ENCODE results near the gene PLSCR3.
"Not testable (repeated sequence)": the region's sequence is repeated elsewhere in the genome, so short reads cannot be mapped to it uniquely, and the experiment has no call there.

The PLSCR3 gene

GRCh38 chr17:7384489-7385081 lies 9.7 kb downstream of the PLSCR3 start:
- Histone ChIP-seq H3K36me3 (ENCODE audit: control insufficient read depth, insufficient read depth, low read length, severe bottlenecking) (peaks cover 17% of the 10 kb centered on the region), H3K9me3 (ENCODE audit: control insufficient read depth, low read length) (peaks cover 3% of the 10 kb centered on the region), H3K4me1 (ENCODE audit: control insufficient read depth, insufficient read depth, low read length) (peaks cover 15% of the 10 kb centered on the region), H3K9ac (ENCODE audit: low read length) (no peak overlapping the region), H3K4me3 (ENCODE audit: low read length) (peak overlapping the region; percentile 44), H3K27me3 (replicated peaks; ENCODE audit: control insufficient read depth, insufficient read depth, low read length) (peaks cover 30% of the 10 kb centered on the region)
- DNase-seq (ENCODE audit: low read depth): no peak

GRCh38 chr17:7383742-7384488 lies 10.4 kb downstream of the PLSCR3 start:
- peak; percentile 66 for DNase-seq (ENCODE audit: low read depth)
- H3K27me3 ChIP-seq (replicated peaks; ENCODE audit: control insufficient read depth, insufficient read depth, low read length): peaks cover 32% of the 10 kb centered on the region
- peaks cover 10% of the 10 kb centered on the region for H3K36me3 ChIP-seq (ENCODE audit: control insufficient read depth, insufficient read depth, low read length, severe bottlenecking)
- peaks cover 15% of the 10 kb centered on the region for H3K4me1 ChIP-seq (ENCODE audit: control insufficient read depth, insufficient read depth, low read length)
- peak overlapping the region; percentile 44 for H3K4me3 ChIP-seq (ENCODE audit: low read length)
- H3K9ac ChIP-seq (ENCODE audit: low read length): peak overlapping the region; percentile 54
- H3K9me3 ChIP-seq (ENCODE audit: control insufficient read depth, low read length): peaks cover 9% of the 10 kb centered on the region

- Histone ChIP-seq H3K4me1 (ENCODE audit: control insufficient read depth, insufficient read depth, low read length) (peaks cover 15% of the 10 kb centered on the region), H3K27me3 (replicated peaks; ENCODE audit: control insufficient read depth, insufficient read depth, low read length) (peaks cover 32% of the 10 kb centered on the region), H3K9me3 (ENCODE audit: control insufficient read depth, low read length) (peaks cover 9% of the 10 kb centered on the region), H3K36me3 (ENCODE audit: control insufficient read depth, insufficient read depth, low read length, severe bottlenecking) (peaks cover 5% of the 10 kb centered on the region), H3K4me3 (ENCODE audit: low read length) (peak overlapping the region; percentile 44), H3K9ac (ENCODE audit: low read length) (peak overlapping the region; percentile 54)
- DNase-seq (ENCODE audit: low read depth): no peak
These were observed 11.0 kb downstream of the PLSCR3 start for GRCh38 chr17:7383371-7383741.

DNA sequence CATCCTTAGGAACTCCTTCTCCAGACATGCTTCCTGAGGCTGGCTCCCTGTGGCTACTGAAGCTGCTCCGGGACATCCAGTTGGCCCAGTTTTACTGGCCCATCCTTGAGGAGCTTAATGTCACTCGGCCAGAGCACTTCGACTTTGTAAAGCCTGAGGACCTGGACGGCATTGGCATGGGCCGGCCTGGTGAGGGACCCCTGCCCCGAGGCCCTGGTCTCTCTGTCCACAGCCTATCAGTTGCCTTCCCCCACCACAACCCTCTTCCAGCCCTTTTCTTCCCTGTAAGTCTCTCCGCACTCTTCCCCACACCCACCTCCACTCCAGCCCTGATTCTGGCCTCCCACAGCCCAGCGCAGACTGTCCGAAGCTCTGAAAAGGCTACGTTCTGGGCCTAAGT lies 11.4 kb downstream of the PLSCR3 start:
- peaks cover 32% of the 10 kb centered on the region for H3K27me3 ChIP-seq (replicated peaks; ENCODE audit: control insufficient read depth, insufficient read depth, low read length)
- no peak for DNase-seq (ENCODE audit: low read depth)
- H3K9ac ChIP-seq (ENCODE audit: low read length): no peak overlapping the region
- H3K4me3 ChIP-seq (ENCODE audit: low read length): no peak overlapping the region
- peaks cover 15% of the 10 kb centered on the region for H3K4me1 ChIP-seq (ENCODE audit: control insufficient read depth, insufficient read depth, low read length)
- peaks cover 1% of the 10 kb centered on the region for H3K36me3 ChIP-seq (ENCODE audit: control insufficient read depth, insufficient read depth, low read length, severe bottlenecking)
- peaks cover 9% of the 10 kb centered on the region for H3K9me3 ChIP-seq (ENCODE audit: control insufficient read depth, low read length)

DNA sequence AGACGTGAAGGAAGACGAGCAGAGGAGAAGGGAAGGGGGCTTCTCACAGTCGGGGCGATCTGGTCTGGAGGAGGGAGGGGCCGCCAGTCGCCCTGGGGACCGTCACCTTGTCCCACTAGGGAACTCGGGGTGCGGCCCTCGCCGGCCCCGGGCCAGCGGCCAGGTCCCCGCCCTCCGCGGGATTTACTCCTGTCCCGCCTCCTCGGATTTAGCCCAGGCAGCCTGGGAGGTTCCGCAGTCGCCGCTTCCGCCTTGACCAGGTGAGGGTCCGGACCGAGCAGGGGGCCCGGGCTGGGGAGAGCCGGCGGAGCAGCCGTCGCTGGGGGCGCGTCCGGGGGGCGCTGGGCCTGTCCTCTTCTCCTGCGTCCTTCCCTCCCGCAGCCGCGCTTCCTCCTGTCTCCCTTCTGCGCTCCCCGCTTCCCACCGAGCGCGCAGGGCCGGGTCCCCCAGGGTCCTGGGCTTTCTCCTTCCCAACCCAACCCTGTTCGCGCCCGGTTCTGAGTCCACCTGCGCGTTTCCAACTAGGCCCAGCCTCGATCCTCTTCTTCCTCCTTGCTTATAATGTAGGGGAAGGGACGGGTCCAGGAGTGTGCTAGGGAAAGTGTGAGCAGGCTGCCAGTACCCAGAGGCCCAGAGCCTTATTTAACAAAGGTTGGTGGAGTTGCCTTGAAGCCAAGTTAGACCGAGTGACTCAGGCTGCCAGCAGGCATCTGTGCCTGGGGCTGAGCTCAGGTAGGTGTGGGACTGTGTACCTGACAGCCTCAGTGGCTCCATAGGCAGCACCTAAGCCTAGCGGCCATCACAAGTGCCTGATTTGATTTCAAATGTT lies 13.3 kb downstream of the PLSCR3 start, which contains the start of gene TNK1:
TSS of gene TNK1 (plus strand) at position 235 of the 829 bp plus-strand sequence. CDS start 1,838 bp downstream, outside the sequence.
- peaks cover 32% of the 10 kb centered on the region for H3K27me3 ChIP-seq (replicated peaks; ENCODE audit: control insufficient read depth, insufficient read depth, low read length)
- H3K4me1 ChIP-seq (ENCODE audit: control insufficient read depth, insufficient read depth, low read length): peaks cover 15% of the 10 kb centered on the region
- peaks cover 9% of the 10 kb centered on the region for H3K9me3 ChIP-seq (ENCODE audit: control insufficient read depth, low read length)
- peak; percentile 19 for DNase-seq (ENCODE audit: low read depth)
- no peak within 1 kb of the TSS for H3K9ac ChIP-seq (ENCODE audit: low read length)
- H3K36me3 ChIP-seq (ENCODE audit: control insufficient read depth, insufficient read depth, low read length, severe bottlenecking): no peaks in the 10 kb centered on the region
- peak within 1 kb of the TSS; percentile 49 for H3K4me3 ChIP-seq (ENCODE audit: low read length)

- Histone ChIP-seq H3K36me3 (ENCODE audit: control insufficient read depth, insufficient read depth, low read length, severe bottlenecking) (no peaks in the 10 kb centered on the region), H3K9ac (ENCODE audit: low read length) (no peak overlapping the region), H3K4me1 (ENCODE audit: control insufficient read depth, insufficient read depth, low read length) (peaks cover 15% of the 10 kb centered on the region), H3K4me3 (ENCODE audit: low read length) (peak overlapping the region; percentile 49), H3K9me3 (ENCODE audit: control insufficient read depth, low read length) (peaks cover 9% of the 10 kb centered on the region), H3K27me3 (replicated peaks; ENCODE audit: control insufficient read depth, insufficient read depth, low read length) (peaks cover 32% of the 10 kb centered on the region)
- DNase-seq (ENCODE audit: low read depth): peak; percentile 70
These were observed 14.0 kb downstream of the PLSCR3 start for GRCh38 chr17:7380321-7380720.

DNA sequence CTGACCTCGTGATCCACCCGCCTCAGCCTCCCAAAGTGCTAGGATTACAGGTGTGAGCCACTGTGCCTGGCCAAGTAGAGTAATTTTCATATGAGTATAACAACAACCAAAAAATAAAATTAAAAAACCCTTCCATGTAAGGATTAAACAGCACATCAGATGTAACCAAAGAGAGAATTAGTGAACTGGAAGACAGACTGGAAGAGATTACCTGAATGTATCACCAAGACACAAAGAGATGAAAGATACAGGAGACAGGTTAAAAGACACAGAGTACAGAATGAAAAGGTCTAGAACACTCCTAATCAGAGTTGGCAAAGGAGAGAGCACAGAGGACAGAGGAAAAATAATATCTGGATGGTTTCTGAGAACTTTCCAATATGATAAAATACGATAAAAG lies 15.2 kb downstream of the PLSCR3 start:
- Histone ChIP-seq H3K27me3 (replicated peaks; ENCODE audit: control insufficient read depth, insufficient read depth, low read length) (peaks cover 32% of the 10 kb centered on the region), H3K9ac (ENCODE audit: low read length) (no peak overlapping the region), H3K36me3 (ENCODE audit: control insufficient read depth, insufficient read depth, low read length, severe bottlenecking) (no peaks in the 10 kb centered on the region), H3K9me3 (ENCODE audit: control insufficient read depth, low read length) (peaks cover 9% of the 10 kb centered on the region), H3K4me3 (ENCODE audit: low read length) (no peak overlapping the region), H3K4me1 (ENCODE audit: control insufficient read depth, insufficient read depth, low read length) (peaks cover 15% of the 10 kb centered on the region)
- no peak for DNase-seq (ENCODE audit: low read depth)

GRCh38 chr17:7374353-7374752 lies 20.0 kb downstream of the PLSCR3 start:
- H3K9me3 ChIP-seq (ENCODE audit: control insufficient read depth, low read length): peaks cover 4% of the 10 kb centered on the region

GRCh38 chr17:7370853-7371252 lies 23.5 kb downstream of the PLSCR3 start:
- Histone ChIP-seq H3K4me3 (ENCODE audit: low read length) (no peak overlapping the region), H3K4me1 (ENCODE audit: control insufficient read depth, insufficient read depth, low read length) (no peaks in the 10 kb centered on the region), H3K9ac (ENCODE audit: low read length) (no peak overlapping the region), H3K9me3 (ENCODE audit: control insufficient read depth, low read length) (no peaks in the 10 kb centered on the region), H3K27me3 (replicated peaks; ENCODE audit: control insufficient read depth, insufficient read depth, low read length) (peaks cover 6% of the 10 kb centered on the region), H3K36me3 (ENCODE audit: control insufficient read depth, insufficient read depth, low read length, severe bottlenecking) (no peaks in the 10 kb centered on the region)
- DNase-seq (ENCODE audit: low read depth): no peak

More at GRCh38 chr17:7374353-7374752, 20.0 kb downstream of the PLSCR3 start:
- no peak overlapping the region for H3K4me3 ChIP-seq (ENCODE audit: low read length)
- peaks cover 6% of the 10 kb centered on the region for H3K27me3 ChIP-seq (replicated peaks; ENCODE audit: control insufficient read depth, insufficient read depth, low read length)
- H3K36me3 ChIP-seq (ENCODE audit: control insufficient read depth, insufficient read depth, low read length, severe bottlenecking): no peaks in the 10 kb centered on the region
- no peak overlapping the region for H3K9ac ChIP-seq (ENCODE audit: low read length)
- no peaks in the 10 kb centered on the region for H3K4me1 ChIP-seq (ENCODE audit: control insufficient read depth, insufficient read depth, low read length)
- DNase-seq (ENCODE audit: low read depth): no peak

GRCh38 chr17:7369825-7370224 lies 24.5 kb downstream of the PLSCR3 start:
- H3K9ac ChIP-seq (ENCODE audit: low read length): no peak overlapping the region

DNA sequence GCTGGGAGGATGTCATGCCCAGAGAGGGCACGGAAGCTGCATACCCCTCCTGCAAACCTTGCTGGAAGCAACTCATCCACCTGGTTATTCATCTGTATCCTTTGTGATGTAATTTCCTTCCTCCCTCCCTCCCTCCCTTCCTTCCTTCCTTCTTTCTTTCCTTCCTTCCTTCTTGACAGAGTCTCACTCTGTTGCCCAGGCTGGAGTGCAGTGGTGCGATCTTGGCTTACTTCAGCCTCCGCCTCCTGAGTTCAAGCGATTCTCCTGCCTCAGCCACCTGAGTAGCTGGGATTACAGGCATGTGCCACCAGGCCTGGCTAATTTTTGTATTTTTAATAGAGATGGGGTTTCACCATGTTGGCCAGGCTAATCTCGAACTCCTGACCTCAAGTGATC lies 25.7 kb downstream of the PLSCR3 start:
- H3K27me3 ChIP-seq (replicated peaks; ENCODE audit: control insufficient read depth, insufficient read depth, low read length); H3K9me3 ChIP-seq (ENCODE audit: control insufficient read depth, low read length); H3K36me3 ChIP-seq (ENCODE audit: control insufficient read depth, insufficient read depth, low read length, severe bottlenecking); H3K4me3 ChIP-seq (ENCODE audit: low read length); DNase-seq (ENCODE audit: low read depth); H3K4me1 ChIP-seq (ENCODE audit: control insufficient read depth, insufficient read depth, low read length); H3K9ac ChIP-seq (ENCODE audit: low read length): not testable (repeated sequence)

More at GRCh38 chr17:7369825-7370224, 24.5 kb downstream of the PLSCR3 start:
- Histone ChIP-seq H3K4me3 (ENCODE audit: low read length) (no peak overlapping the region), H3K27me3 (replicated peaks; ENCODE audit: control insufficient read depth, insufficient read depth, low read length) (peaks cover 6% of the 10 kb centered on the region), H3K36me3 (ENCODE audit: control insufficient read depth, insufficient read depth, low read length, severe bottlenecking) (no peaks in the 10 kb centered on the region), H3K4me1 (ENCODE audit: control insufficient read depth, insufficient read depth, low read length) (no peaks in the 10 kb centered on the region), H3K9me3 (ENCODE audit: control insufficient read depth, low read length) (no peaks in the 10 kb centered on the region)
- DNase-seq (ENCODE audit: low read depth): no peak

All from adipocyte (in vitro differentiated cells).